HCT116 (cell line): Measurements from ENCODE around the gene RCSD1. TPM values are rescaled to one million over a fixed set of nuclear protein-coding genes. Genes with fewer than 3 reads are reported as not detected.

Experiments used
- ATAC-seq: fragments of 200-7000 bp; cut with Tn5 transposase; 2 replicates; pipeline ENCODE4 v1.9.1; 2020; ENCODE audit warnings: mild to moderate bottlenecking, moderate library complexity
- BruUV-seq: library from RNA; stranded (reverse); fragments of 400-500 nt; replicated peaks from 2 replicates; lab custom pipeline; 2021; lab: Mats Ljungman, UMichigan
- CTCF ChIA-PET: fragments of 300-600 bp; sonication (Branson Sonifier 250); formaldehyde crosslinking; loops from one replicate; lab custom pipeline; 2021; ENCODE audit warnings: antibody characterized with exemption; lab: Charles Lee
- POLR2A ChIA-PET: fragments of 300-600, 350-600 bp; sonication (Branson Sonifier 250); formaldehyde crosslinking; loops from one replicate; lab custom pipeline; 2021; ENCODE audit warnings: antibody characterized with exemption; lab: Charles Lee
- RAD21 ChIA-PET, 2 experiments: fragments of 300-600 bp; sonication (Branson Sonifier 250); formaldehyde crosslinking; loops; one replicate each; lab custom pipeline; 2023; ENCODE audit warnings: low total read pairs in 2 of 2; ENCODE audit not compliant: uncharacterized antibody in 2 of 2, unreplicated experiment in 2 of 2, low non-redundant PET in 1 of 2; lab: Charles Lee
- DNase-seq: peaks from one replicate; pipeline ENCODE4 v3.0.0-alpha.2; 2010; ENCODE audit warnings: low read depth, low spot score
- H2AFZ ChIP-seq: fragments of 200-600 bp; shearing (Covaris generic), sonication (generic); 2 replicates; pipeline ENCODE4 v1.6.1; 2017; ENCODE audit warnings: low read depth, mixed run types, mixed read lengths, antibody characterized with exemption, low read length; ENCODE audit not compliant: poor library complexity, severe bottlenecking
- H3K27ac ChIP-seq: 2 replicates; pipeline ENCODE4 v1.5.1; 2012; ENCODE audit warnings: low read depth, low read length
- H3K27me3 ChIP-seq: fragments of 200-600 bp; sonication (generic); 2 replicates; pipeline ENCODE4 v1.6.1; 2016; ENCODE audit warnings: mixed run types, low read length, mixed read lengths; ENCODE audit not compliant: insufficient read depth
- H3K36me3 ChIP-seq, 2 experiments: fragments of 200-500 bp in 1 of 2; fragments of 200-600 bp in 1 of 2; sonication (Bioruptor generic) in 1 of 2; sonication (generic) in 1 of 2; 2 replicates each; pipeline versions ENCODE4 v1.5.1 to v1.6.1; 2014 to 2016; ENCODE audit warnings: low read length in 2 of 2, inconsistent platforms in 1 of 2, mixed read lengths in 1 of 2, mixed run types in 1 of 2; ENCODE audit not compliant: insufficient read depth in 2 of 2, control insufficient read depth in 1 of 2
- H3K4me1 ChIP-seq, 2 experiments: fragments of 200-600 bp in 1 of 2; sonication (generic) in 1 of 2; 2 replicates each; pipeline versions ENCODE4 v1.5.1 to v1.6.1; 2012 to 2017; ENCODE audit warnings: low read length in 2 of 2, inconsistent platforms in 1 of 2, mild to moderate bottlenecking in 1 of 2, mixed read lengths in 1 of 2, mixed run types in 1 of 2, moderate library complexity in 1 of 2; ENCODE audit not compliant: insufficient read depth in 2 of 2, control insufficient read depth in 1 of 2
- H3K4me2 ChIP-seq: fragments of 200-600 bp; sonication (generic); 2 replicates; pipeline ENCODE4 v1.6.1; 2017; ENCODE audit warnings: mixed run types, low read length, mixed read lengths
- H3K4me3 ChIP-seq, 2 experiments: fragments of 200-600 bp in 1 of 2; sonication (generic) in 1 of 2; replicated peaks in 1 of 2; 2 replicates each; pipeline ENCODE4 v1.5.1; 2011 to 2016; ENCODE audit warnings: low read length in 2 of 2, control low read depth in 1 of 2, low read depth in 1 of 2, mild to moderate bottlenecking in 1 of 2, mixed read lengths in 1 of 2, mixed run types in 1 of 2
- H3K79me2 ChIP-seq: fragments of 200-600 bp; sonication (generic); 2 replicates; pipeline ENCODE4 v1.6.1; 2017; ENCODE audit warnings: mild to moderate bottlenecking, mixed run types, low read length, moderate library complexity, mixed read lengths; ENCODE audit not compliant: insufficient read depth
- H3K9ac ChIP-seq: fragments of 200-600 bp; sonication (generic); 2 replicates; pipeline ENCODE4 v1.6.1; 2016; ENCODE audit warnings: low read length, mixed read lengths
- H3K9me2 ChIP-seq: fragments of 200-600 bp; sonication (generic), shearing (Covaris generic); 2 replicates; pipeline ENCODE4 v1.6.1; 2017; ENCODE audit warnings: mixed run types, mild to moderate bottlenecking, moderate library complexity; ENCODE audit not compliant: insufficient read depth
- H3K9me3 ChIP-seq, 2 experiments: fragments of 200-500 bp in 1 of 2; fragments of 200-600 bp in 1 of 2; sonication (Bioruptor generic) in 1 of 2; sonication (generic) in 1 of 2; 2 replicates each; pipeline ENCODE4 v1.6.1; 2014 to 2017; ENCODE audit warnings: low read length in 2 of 2, mixed read lengths in 2 of 2, inconsistent platforms in 1 of 2, low read depth in 1 of 2, mild to moderate bottlenecking in 1 of 2, mixed run types in 1 of 2, moderate library complexity in 1 of 2; ENCODE audit not compliant: control insufficient read depth in 1 of 2, insufficient read depth in 1 of 2
- H4K20me1 ChIP-seq: fragments of 200-600 bp; sonication (generic), shearing (Covaris generic); 2 replicates; pipeline ENCODE4 v1.6.1; 2017; ENCODE audit warnings: mixed run types, mild to moderate bottlenecking, moderate library complexity; ENCODE audit not compliant: insufficient read depth
- ATF3 ChIP-seq: IDR thresholded peaks from 2 replicates; pipeline ENCODE4 v1.6.1; 2012
- CBX3 ChIP-seq: IDR thresholded peaks from 2 replicates; pipeline ENCODE4 v1.6.1; 2012; ENCODE audit warnings: low read depth
- POLR2A ChIP-seq: IDR thresholded peaks from 2 replicates; pipeline ENCODE4 v1.7.0; 2011; ENCODE audit warnings: borderline replicate concordance; ENCODE audit not compliant: insufficient read depth, insufficient read length; ENCODE audit errors: extremely low read depth
- RAD21 ChIP-seq: IDR thresholded peaks from 2 replicates; pipeline ENCODE4 v1.6.1; 2012; ENCODE audit warnings: low read depth, mild to moderate bottlenecking
- YY1 ChIP-seq: IDR thresholded peaks from 2 replicates; pipeline ENCODE4 v1.6.1; 2011; ENCODE audit warnings: low read length, low read depth, moderate library complexity, mild to moderate bottlenecking; ENCODE audit not compliant: insufficient replicate concordance; ENCODE audit errors: extremely low read depth
- ZFX ChIP-seq: fragments of 450-650 bp; IDR thresholded peaks from 2 replicates; pipeline ENCODE4 v1.6.1; 2017
- intact Hi-C: fragments of 100-400 bp; cut with micrococcal nuclease; formaldehyde crosslinking; loops from 2 replicates; pipeline ENCODE4 v1.10.0; 2022
- total RNA-seq: library from RNA; stranded (reverse); gene quantifications from one replicate; pipeline ENCODE4 v1.2.1, GENCODE V29; 2021; ENCODE audit not compliant: unreplicated experiment

Gene RCSD1
- total RNA-seq, 1 experiment from 2014 or later = 0.15 TPM

GRCh38 chr1:167642501-167642826 lies 12.4 kb downstream of the RCSD1 start:
- CTCF ChIA-PET = no interaction called here
- no peak overlapping the region for H3K27ac ChIP-seq
- ATAC-seq = no peak
- POLR2A ChIA-PET = no interaction called here
- H3K36me3 ChIP-seq = no peaks in the 10 kb centered on the region
- H3K4me3 ChIP-seq = no peak overlapping the region
- H3K9me3 ChIP-seq = no peaks in the 10 kb centered on the region
- no peak overlapping the region for H2AFZ ChIP-seq
- RAD21 ChIA-PET = no interaction called here
- no peaks in the 10 kb centered on the region for H4K20me1 ChIP-seq
- TF ChIP-seq ZFX = no peak
- no peak for TF ChIP-seq CBX3
- TF ChIP-seq POLR2A = no peak
- no peak for TF ChIP-seq YY1
- no peak for TF ChIP-seq RAD21
- intact Hi-C loops = no loop called here
- no TSS peak for BruUV-seq
- no peaks in the 10 kb centered on the region for H3K9me2 ChIP-seq
- H3K79me2 ChIP-seq = no peaks in the 10 kb centered on the region
- DNase-seq = no peak
- no peaks in the 10 kb centered on the region for H3K4me1 ChIP-seq
- no peak overlapping the region for H3K9ac ChIP-seq
- H3K27me3 ChIP-seq = 0 out of 2 replicates have a peak, but pooled peaks cover 4% of the 10 kb centered on the region
- no peak overlapping the region for H3K4me2 ChIP-seq

DNA sequence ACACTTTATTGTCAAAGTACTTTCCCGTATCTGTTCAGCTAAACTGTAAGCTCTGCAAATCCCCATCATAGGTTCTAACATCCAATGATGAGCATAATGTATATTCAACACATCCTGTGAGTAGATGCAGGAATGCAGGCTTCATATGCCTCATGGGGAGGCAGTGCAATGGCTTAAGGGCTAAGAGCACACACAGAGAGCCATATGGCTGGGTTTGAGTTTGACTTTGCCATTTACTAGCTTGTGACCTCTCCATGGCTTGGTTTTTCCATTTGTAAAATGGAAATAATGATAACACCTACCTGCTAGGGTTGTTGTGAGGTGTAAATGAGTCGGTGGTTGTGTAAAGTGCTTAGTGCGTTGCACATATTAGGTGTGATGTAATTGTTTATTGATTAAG lies 13.4 kb downstream of the RCSD1 start:
- CTCF ChIA-PET = no interaction called here
- no peak overlapping the region for H3K4me2 ChIP-seq
- H3K9me3 ChIP-seq = no peaks in the 10 kb centered on the region
- RAD21 ChIA-PET = no interaction called here
- no peak overlapping the region for H3K9ac ChIP-seq
- no peaks in the 10 kb centered on the region for H3K36me3 ChIP-seq
- intact Hi-C loops = no loop called here
- DNase-seq (no peak), ATAC-seq (no peak)
- POLR2A ChIA-PET = no interaction called here
- H3K4me3 ChIP-seq = no peak overlapping the region
- no peaks in the 10 kb centered on the region for H3K79me2 ChIP-seq
- H4K20me1 ChIP-seq = no peaks in the 10 kb centered on the region
- H2AFZ ChIP-seq = no peak overlapping the region
- no peak overlapping the region for H3K27ac ChIP-seq
- TF ChIP-seq ATF3 = no peak
- TF ChIP-seq, all 23 proteins: peak for 0
- Histone ChIP-seq H3K4me1 (no peaks in the 10 kb centered on the region), H3K9me2 (no peaks in the 10 kb centered on the region), H3K27me3 (0 out of 2 replicates have a peak, but pooled peaks cover 4% of the 10 kb centered on the region)
- BruUV-seq = no TSS peak
